Measurements from ENCODE around the gene ERVK3-1.
A peak's percentile ranks its signal among the peaks of the same experiment; 100 is the strongest.
"Not testable (repeated sequence)": the region's sequence is repeated elsewhere in the genome, so short reads cannot be mapped to it uniquely, and the experiment has no call there.

Gene ERVK3-1

GRCh38 chr19:58346961-58347929 is 42.1 kb downstream of the ERVK3-1 start:
- peak; percentile 70 for DNase-seq

GRCh38 chr19:58348080-58348479 is 42.9 kb downstream of the ERVK3-1 start:
- not testable (repeated sequence) for DNase-seq

- no peak for DNase-seq
Observed at GRCh38 chr19:58349590-58349989, 44.4 kb downstream of the ERVK3-1 start.

- DNase-seq: no peak
Observed at GRCh38 chr19:58350001-58350861, 45.1 kb downstream of the ERVK3-1 start.

- no peak for DNase-seq
Observed at GRCh38 chr19:58350871-58351557, 45.8 kb downstream of the ERVK3-1 start.

GRCh38 chr19:58351558-58351878 is 46.3 kb downstream of the ERVK3-1 start:
- no peak for DNase-seq

- no peak for DNase-seq
Observed at GRCh38 chr19:58351990-58352755, 47.0 kb downstream of the ERVK3-1 start.

GRCh38 chr19:58352760-58353671 is 47.8 kb downstream of the ERVK3-1 start, which contains the start of gene A1BG:
TSS of gene A1BG (minus strand) at chr19:58353492. CDS start at chr19:58353437, 55 bp downstream.
- DNase-seq: no peak

GRCh38 chr19:58353717-58354477 is 48.7 kb downstream of the ERVK3-1 start:
- no peak for DNase-seq

GRCh38 chr19:58354478-58355030 is 49.4 kb downstream of the ERVK3-1 start:
- DNase-seq: no peak

- DNase-seq: no peak
Observed at GRCh38 chr19:58355215-58355796, 50.1 kb downstream of the ERVK3-1 start.

- DNase-seq: peak; percentile 48
Observed at GRCh38 chr19:58355908-58356765, 51.0 kb downstream of the ERVK3-1 start.

GRCh38 chr19:58356766-58357480 is 51.7 kb downstream of the ERVK3-1 start:
- DNase-seq: no peak

- DNase-seq: no peak
Observed at GRCh38 chr19:58357481-58358145, 52.4 kb downstream of the ERVK3-1 start.

GRCh38 chr19:58361900-58362271 is 56.7 kb downstream of the ERVK3-1 start:
- DNase-seq: peak; percentile 70

GRCh38 chr19:58362272-58362994 is 57.3 kb downstream of the ERVK3-1 start, which contains the start of gene ZNF497:
TSS of gene ZNF497 (minus strand) at chr19:58362751. CDS start at chr19:58357635, 5,116 bp downstream.
- peak; percentile 97 for DNase-seq

Data from activated CD4-positive, CD25-positive, alpha-beta regulatory T cell treated with anti-CD3 and anti-CD28 coated beads, Interleukin-2, amount 50 U/mL, for 72 hours (primary cell).